Sigmoid colon (tissue), 7 donors: Measurements from ENCODE around the gene GLP2R. TPM values are rescaled to one million over a fixed set of nuclear protein-coding genes. Genes with fewer than 3 reads are reported as not detected.
A peak's percentile ranks its signal among the peaks of the same experiment; 100 is the strongest.

Experiments used
- DNase-seq: peaks from one replicate; pipeline ENCODE4 v3.0.0-alpha.2; 2019
- H3K27ac ChIP-seq, 4 donors: fragments of 200-600 bp; sonication (generic); one replicate each; pipeline ENCODE4 v1.5.1; 2016 to 2019; ENCODE audit warnings: mild to moderate bottlenecking in 1 of 4
- H3K27me3 ChIP-seq, 3 donors: fragments of 200-600 bp; sonication (generic); one replicate each; pipeline ENCODE4 v1.5.1; 2019; ENCODE audit warnings: mild to moderate bottlenecking in 1 of 3
- H3K36me3 ChIP-seq, 4 donors: fragments of 200-600 bp; sonication (generic); one replicate each; pipeline ENCODE4 v1.5.1; 2016 to 2019
- H3K4me1 ChIP-seq, 4 donors: fragments of 200-600 bp; sonication (generic); one replicate each; pipeline ENCODE4 v1.5.1; 2017 to 2019
- H3K4me3 ChIP-seq, 4 donors: fragments of 200-600 bp; sonication (generic); one replicate each; pipeline ENCODE4 v1.5.1; 2017 to 2019; ENCODE audit warnings: mild to moderate bottlenecking in 2 of 4, moderate library complexity in 1 of 4
- H3K9me3 ChIP-seq, 4 donors: fragments of 200-600 bp in 3 of 4; sonication (generic) in 3 of 4; one replicate each; pipeline versions ENCODE4 v1.5.1 to v1.6.1; 2013 to 2019
- CTCF ChIP-seq, 4 experiments: fragments of 450-650 bp in 3 of 4; fragments of 200-600 bp in 1 of 4; IDR thresholded peaks; one replicate each; pipeline ENCODE4 v1.5.1; 2016 to 2019; ENCODE audit warnings: antibody characterized with exemption in 4 of 4, mild to moderate bottlenecking in 3 of 4, moderate library complexity in 2 of 4
- EP300 ChIP-seq, 4 donors: sonication (generic); formaldehyde crosslinking; IDR thresholded peaks; one replicate each; pipeline ENCODE4 v1.6.1; 2017; ENCODE audit warnings: antibody characterized with exemption in 4 of 4
- POLR2A ChIP-seq, 2 donors: fragments of 450-650 bp; IDR thresholded peaks; one replicate each; pipeline ENCODE4 v1.6.1; 2016; ENCODE audit warnings: antibody characterized with exemption in 2 of 2, mild to moderate bottlenecking in 2 of 2, moderate library complexity in 2 of 2
- POLR2AphosphoS5 ChIP-seq, 4 donors: sonication (generic); formaldehyde crosslinking; IDR thresholded peaks; one replicate each; pipeline ENCODE4 v1.6.1; 2017; ENCODE audit warnings: antibody characterized with exemption in 4 of 4
- WGBS, 2 donors: extraction: QIAGEN DNeasy Blood & Tissue Kit; methylation state at CpG; one replicate each; pipeline ENCODE4 v1.1.7; 2013; 5-methylcytosine and 5-hydroxymethylcytosine counted together
- intact Hi-C: fragments of 100-400 bp; cut with DNase I; formaldehyde crosslinking; loops from one replicate; pipeline ENCODE4 v1.15.1; 2023
- polyA plus RNA-seq, 3 donors: library from polyadenylated mRNA; stranded (reverse); fragments of 200-250 nt; gene quantifications; one replicate each; pipeline ENCODE4 v1.2.3, GENCODE V29; 2013
- total RNA-seq, 4 donors: library from RNA; depleted of rRNA; stranded (reverse); fragments of >200 nt; gene quantifications; one replicate each; pipeline ENCODE4 v1.1.0, GENCODE V29; 2016
- donor health status: healthy with polysubstance abuse.
- donor health status: Bipolar disorder and iron deficiency.
- donor health status: healthy.

The GLP2R gene
- total and polyA plus RNA-seq, 7 donors, result 0.89 to 56.2 (median 28.5) TPM

GRCh38 chr17:9842057-9842758 is 16.5 kb downstream of the GLP2R start:
- no peak for TF ChIP-seq CTCF (IDR thresholded peaks at IDR 0.05)
- TF ChIP-seq EP300 (IDR thresholded peaks at IDR 0.05), result peak in 2 of 4 donors; percentile 16 to 24
- TF ChIP-seq POLR2A (IDR thresholded peaks at IDR 0.05), result no peak
- peak; percentile 57 to 74 (median 68) for TF ChIP-seq POLR2AphosphoS5 (IDR thresholded peaks at IDR 0.05)
- Histone ChIP-seq H3K9me3 (no peaks in the 10 kb centered on the region), H3K4me3 (peak overlapping the region in 1 of 4 donors; percentile 12), H3K27me3 (no peaks in the 10 kb centered on the region), H3K27ac (peak overlapping the region; percentile 86 to 92 (median 88)), H3K36me3 (no peaks in the 10 kb centered on the region), H3K4me1 (peaks cover 0 to 53% (median 45%) of the 10 kb centered on the region in 4 donors)
- peak; percentile 95 for DNase-seq
- 51 to 55% methylated on average over 14 of the region's 14 CpGs for WGBS, 2 donors
- intact Hi-C loops, result no loop called here

GRCh38 chr17:9843152-9844010 is 17.7 kb downstream of the GLP2R start:
- H3K4me1 ChIP-seq, result peaks cover 0 to 42% (median 33%) of the 10 kb centered on the region in 4 donors
- WGBS, 2 donors, result 74 to 82% methylated on average over 14 of the region's 14 CpGs
- no peaks in the 10 kb centered on the region for H3K27me3 ChIP-seq

GRCh38 chr17:9844153-9844552 is 18.4 kb downstream of the GLP2R start:
- Histone ChIP-seq H3K4me3 (no peak overlapping the region), H3K36me3 (no peaks in the 10 kb centered on the region), H3K27ac (peak overlapping the region in 1 of 4 donors; percentile 89), H3K4me1 (peaks cover 0 to 36% (median 28%) of the 10 kb centered on the region in 4 donors), H3K27me3 (no peaks in the 10 kb centered on the region), H3K9me3 (no peaks in the 10 kb centered on the region)
- TF ChIP-seq EP300 (IDR thresholded peaks at IDR 0.05), result no peak
- WGBS, 2 donors, result 71 to 88% methylated on average over 8 of the region's 8 CpGs
- DNase-seq, result no peak
- intact Hi-C loops, result no loop called here

More at GRCh38 chr17:9843152-9844010, 17.7 kb downstream of the GLP2R start:
- Histone ChIP-seq H3K27ac (peak overlapping the region; percentile 86 to 92 (median 88)), H3K36me3 (no peaks in the 10 kb centered on the region), H3K9me3 (no peaks in the 10 kb centered on the region), H3K4me3 (no peak overlapping the region)
- no peak for DNase-seq
- TF ChIP-seq POLR2A (IDR thresholded peaks at IDR 0.05), result no peak
- TF ChIP-seq EP300 (IDR thresholded peaks at IDR 0.05), result no peak
- no peak for TF ChIP-seq CTCF (IDR thresholded peaks at IDR 0.05)
- no peak for TF ChIP-seq POLR2AphosphoS5 (IDR thresholded peaks at IDR 0.05)
- intact Hi-C loops, result no loop called here

- DNase-seq, result no peak
- Histone ChIP-seq H3K4me1 (peaks cover 0 to 36% (median 28%) of the 10 kb centered on the region in 4 donors), H3K4me3 (no peak overlapping the region), H3K27ac (no peak overlapping the region), H3K9me3 (no peaks in the 10 kb centered on the region), H3K27me3 (no peaks in the 10 kb centered on the region), H3K36me3 (no peaks in the 10 kb centered on the region)
- 81 to 91% methylated on average over 4 of the region's 4 CpGs for WGBS, 2 donors
- intact Hi-C loops, result no loop called here
- TF ChIP-seq POLR2A (IDR thresholded peaks at IDR 0.05), result no peak
- TF ChIP-seq POLR2AphosphoS5 (IDR thresholded peaks at IDR 0.05), result no peak
- TF ChIP-seq CTCF (IDR thresholded peaks at IDR 0.05), result no peak
- TF ChIP-seq EP300 (IDR thresholded peaks at IDR 0.05), result no peak
These were observed 19.6 kb downstream of the GLP2R start for GRCh38 chr17:9845306-9845705.

- WGBS, 2 donors, result 45 to 85% methylated on average over 5 of the region's 5 CpGs
- H3K4me3 ChIP-seq, result no peak overlapping the region
These were observed 24.4 kb downstream of the GLP2R start for GRCh38 chr17:9850151-9850550.

More at GRCh38 chr17:9850151-9850550, 24.4 kb downstream of the GLP2R start:
- no peaks in the 10 kb centered on the region for H3K9me3 ChIP-seq
- H3K27ac ChIP-seq, result no peak overlapping the region
- no peak for DNase-seq
- intact Hi-C loops, result no loop called here
- H3K4me1 ChIP-seq, result no peaks in the 10 kb centered on the region
- no peaks in the 10 kb centered on the region for H3K36me3 ChIP-seq
- H3K27me3 ChIP-seq, result no peaks in the 10 kb centered on the region
- TF ChIP-seq EP300 (IDR thresholded peaks at IDR 0.05) (no peak), CTCF (IDR thresholded peaks at IDR 0.05) (no peak), POLR2AphosphoS5 (IDR thresholded peaks at IDR 0.05) (no peak), POLR2A (IDR thresholded peaks at IDR 0.05) (no peak)
